ENCODE results near the gene KBTBD7.
"Not testable (repeated sequence)": the region's sequence is repeated elsewhere in the genome, so short reads cannot be mapped to it uniquely, and the experiment has no call there.

The KBTBD7 gene

DNA sequence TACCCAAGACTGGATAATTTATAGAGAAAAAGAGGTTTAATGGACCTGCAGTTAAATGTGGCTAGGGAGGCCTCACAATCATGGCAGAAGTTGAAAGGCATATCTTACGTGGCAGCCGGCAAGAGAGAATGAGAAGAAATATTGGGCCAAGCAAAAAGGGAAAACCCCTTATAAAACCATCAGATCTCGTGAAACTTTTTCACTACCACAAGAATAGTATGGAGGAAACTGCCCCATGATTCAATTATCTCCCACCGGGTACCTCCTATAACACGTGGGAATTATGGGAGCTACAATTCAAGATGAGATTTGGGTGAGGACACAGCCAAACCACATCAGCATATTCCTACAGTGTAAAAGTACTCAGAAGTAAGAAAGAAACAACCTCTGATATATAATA is 4.7 kb upstream of the KBTBD7 start:
- DNase-seq (ENCODE audit: low read depth) = no peak

DNA sequence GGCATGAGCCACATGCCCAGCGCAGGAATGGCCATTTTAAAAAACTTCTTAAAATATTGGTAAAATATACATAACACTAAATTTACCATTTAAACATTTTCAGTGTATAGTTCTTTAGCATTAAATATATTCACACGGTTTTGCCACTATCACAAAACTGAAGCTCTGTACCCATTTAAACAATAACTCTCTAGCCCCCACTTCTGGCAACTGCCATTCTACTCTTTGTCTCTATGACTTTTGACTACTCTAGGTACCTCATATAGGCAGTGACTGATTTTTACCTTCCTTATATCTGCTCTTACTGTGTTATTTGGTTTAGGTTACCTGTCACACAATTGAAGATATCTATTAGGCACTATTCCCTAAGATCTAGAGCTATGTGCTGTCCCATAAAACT is 2.3 kb upstream of the KBTBD7 start:
- no peak for DNase-seq (ENCODE audit: low read depth)

DNA sequence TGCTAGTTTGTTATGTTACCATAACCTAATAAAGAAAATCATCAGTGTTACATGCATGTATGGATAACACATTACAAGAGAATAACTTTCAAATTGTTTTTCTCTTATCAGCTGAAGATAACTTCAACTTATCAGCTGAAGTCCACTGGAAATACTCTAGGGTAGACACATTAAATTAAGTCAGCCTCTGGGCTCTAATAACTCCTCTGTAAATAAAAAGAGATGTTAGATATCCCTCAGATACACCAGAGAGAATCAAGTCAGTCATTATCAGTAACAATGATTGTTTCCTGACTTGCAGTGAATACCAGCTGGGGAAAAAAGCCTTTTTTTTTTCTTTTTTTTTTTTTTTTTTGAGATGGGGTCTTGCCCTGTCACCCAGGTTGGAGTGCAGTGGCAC is 1.6 kb upstream of the KBTBD7 start:
- DNase-seq (ENCODE audit: low read depth) = no peak

DNA sequence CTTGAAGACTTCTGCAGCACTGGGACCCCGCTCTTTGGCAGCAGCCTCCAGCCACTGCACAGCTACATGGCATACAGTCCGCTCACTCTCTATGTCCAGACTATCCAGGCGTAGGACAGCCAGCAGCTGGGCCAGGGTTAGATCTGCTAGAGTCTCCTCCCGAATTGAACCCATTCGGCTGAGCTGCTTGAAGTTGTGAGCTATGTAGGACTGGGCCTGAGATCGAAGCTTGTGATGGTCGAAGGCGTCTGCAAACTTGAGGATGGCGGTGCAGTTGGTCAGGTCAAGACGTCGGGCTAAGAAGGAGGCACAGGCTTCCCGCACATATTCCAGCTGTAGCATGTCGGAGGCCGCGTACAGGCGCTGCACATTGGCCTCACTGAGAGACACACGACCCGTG is 900 bp downstream of the KBTBD7 start:
- no peak for DNase-seq (ENCODE audit: low read depth)

DNA sequence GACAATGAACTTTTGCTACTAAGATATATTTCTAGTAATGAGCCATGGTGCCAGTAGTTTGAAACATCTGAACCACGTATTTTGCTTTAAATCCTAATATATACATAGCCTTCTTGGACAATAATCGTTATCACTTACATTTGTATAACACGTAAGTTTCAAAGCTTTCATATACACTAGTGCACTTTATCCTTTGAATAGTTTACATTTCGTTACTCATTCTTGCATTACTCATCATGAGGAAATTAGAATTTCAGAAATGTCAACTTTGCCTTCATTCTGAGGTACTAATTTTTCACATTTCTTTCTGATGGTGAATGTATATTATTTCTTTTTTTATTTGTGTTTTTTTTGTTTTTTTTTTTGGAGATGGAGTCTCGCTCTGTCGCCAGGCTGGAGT is 5.8 kb downstream of the KBTBD7 start:
- DNase-seq (ENCODE audit: low read depth) = no peak

DNA sequence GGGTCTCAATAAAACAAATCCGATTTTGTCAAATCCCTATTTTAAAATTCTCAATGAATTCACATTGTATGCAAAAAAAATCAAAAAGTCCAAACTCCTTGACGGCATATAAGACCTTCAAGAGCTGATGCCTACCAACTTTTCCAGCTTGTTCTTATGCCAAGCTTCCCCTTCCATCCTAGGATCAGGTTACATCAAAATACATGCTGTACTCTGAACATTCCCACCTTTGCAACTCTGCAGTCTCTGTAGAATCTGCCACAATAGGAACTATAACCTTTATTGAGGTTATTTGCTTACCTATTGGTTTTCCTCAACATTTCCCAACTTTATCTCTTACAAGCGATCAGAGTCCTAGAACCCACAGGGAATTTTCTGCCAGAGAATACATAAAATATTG is 7.9 kb downstream of the KBTBD7 start:
- no peak for DNase-seq (ENCODE audit: low read depth)

DNA sequence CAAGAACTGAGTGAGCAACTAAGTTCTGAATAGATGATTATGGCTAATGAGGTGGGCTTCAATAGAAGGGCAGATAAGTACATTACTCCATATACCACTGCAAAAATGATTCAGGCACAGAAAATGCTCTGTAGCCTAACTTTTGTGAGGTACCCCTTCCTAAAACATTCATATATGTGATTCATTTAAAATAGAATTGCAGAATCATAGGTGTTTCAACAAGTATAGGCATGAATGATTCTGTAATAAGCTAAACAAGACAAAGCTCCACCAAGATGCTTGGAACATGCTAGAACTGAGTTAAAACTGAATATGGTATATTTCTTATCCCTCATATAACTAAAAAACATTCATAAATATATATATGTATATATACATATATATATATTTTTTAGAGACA is 12.1 kb downstream of the KBTBD7 start:
- no peak for DNase-seq (ENCODE audit: low read depth)

DNA sequence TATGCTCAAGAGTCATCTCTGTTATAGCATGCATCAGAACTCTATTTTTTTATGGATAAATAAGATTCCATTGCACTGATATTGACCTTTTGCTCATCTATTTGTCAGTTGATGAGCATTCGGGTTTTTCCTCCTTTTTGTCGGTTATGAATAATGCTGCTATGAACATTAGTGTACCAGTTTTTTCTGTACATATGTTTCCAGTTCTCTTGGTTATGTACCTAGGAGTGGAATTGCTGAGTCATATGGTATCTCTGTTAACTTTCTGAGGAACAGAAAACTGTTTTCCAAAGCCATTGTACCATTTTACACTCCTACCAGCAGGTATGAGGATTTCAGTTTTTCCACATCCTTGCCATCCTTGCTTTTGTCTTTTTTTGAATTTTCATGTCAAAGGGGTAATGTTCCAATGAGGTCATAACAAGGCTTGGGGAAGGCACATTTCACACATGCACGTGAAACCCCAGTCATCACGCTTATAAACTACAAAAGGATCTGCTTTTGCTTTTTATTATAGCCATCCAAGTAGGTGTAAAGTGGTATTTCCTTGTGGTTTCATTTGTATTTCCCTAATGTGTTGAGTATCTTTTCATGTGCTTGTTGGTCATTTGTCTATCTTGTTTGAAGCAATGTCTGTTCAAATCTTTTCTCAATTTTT is 14.6 kb downstream of the KBTBD7 start:
- DNase-seq (ENCODE audit: low read depth) = no peak

DNA sequence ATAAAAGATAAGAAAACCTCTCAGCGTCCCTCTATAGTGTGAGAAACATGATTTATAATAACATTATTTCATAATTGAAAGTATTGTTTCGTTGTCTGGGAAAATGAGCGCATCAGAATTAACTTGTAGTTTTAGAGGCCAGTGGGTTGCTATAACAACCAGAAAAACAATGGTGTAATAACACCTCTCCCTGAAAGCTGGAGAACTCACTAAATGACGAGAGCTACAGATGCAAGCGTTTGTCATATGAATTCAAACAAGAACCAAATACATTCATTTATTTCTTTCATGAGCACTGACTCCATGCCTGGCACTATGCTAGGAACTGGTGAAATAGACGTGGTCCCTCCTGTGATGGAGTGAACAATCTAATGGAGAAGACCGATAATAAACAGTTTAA is 16.3 kb downstream of the KBTBD7 start:
- no peak for DNase-seq (ENCODE audit: low read depth)

DNA sequence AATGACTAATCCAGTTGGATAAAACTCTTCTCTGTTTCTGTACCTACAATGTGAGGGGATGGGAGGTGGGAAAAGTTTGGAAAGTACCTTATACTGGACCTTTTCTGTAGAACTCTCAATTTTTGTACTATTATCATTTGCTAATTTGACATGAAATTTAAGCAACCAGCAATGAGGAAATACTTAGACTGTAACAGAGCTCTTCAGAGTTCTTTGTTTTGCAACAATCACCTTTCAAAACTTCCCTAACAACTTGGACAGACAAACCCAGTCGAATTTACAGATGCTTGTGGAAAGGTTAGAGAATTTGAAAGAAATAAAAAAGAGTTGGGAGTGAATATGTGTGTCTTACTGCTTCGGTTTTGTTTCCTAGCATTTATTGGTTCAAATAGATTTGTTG is 16.8 kb downstream of the KBTBD7 start:
- DNase-seq (ENCODE audit: low read depth) = no peak

DNA sequence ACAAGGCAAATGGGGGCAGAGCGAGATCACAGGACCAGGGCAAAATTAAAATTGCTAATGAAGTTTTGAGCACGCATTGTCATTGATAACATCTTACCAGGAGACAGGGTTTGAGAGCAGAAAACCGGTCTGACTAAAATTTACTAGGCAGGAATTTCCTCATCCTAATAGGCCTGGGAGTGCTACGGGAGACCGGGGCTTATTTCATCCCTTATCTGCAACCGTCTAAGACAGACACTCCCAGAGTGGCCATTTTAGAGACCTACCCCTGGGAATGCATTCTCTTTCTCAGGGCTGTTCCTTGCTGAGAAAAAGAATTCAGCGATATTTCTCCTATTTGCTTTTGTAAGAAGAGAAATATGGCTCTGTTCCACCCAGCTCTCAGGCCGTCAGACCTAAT is 18.8 kb downstream of the KBTBD7 start:
- not testable (repeated sequence) for DNase-seq (ENCODE audit: low read depth)

DNA sequence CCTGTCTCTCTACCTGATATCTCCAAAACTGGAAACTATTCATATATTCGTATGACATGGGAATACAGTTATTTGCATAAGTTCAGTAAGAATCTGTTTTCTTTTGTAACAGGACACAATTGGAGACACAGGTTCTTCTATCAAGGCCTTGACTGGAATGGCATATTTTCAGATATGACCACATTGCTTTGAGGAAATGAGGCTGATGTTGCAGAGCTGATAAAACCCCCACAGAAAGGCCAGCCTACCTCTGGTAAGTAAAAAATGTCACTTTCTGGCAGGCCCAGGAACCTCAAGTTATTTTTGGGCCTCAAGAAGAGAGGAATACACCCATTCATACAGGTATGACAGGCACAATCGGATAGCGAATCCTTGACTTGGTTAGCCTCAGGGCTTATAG is 32.2 kb downstream of the KBTBD7 start:
- no peak for DNase-seq (ENCODE audit: low read depth)

DNA sequence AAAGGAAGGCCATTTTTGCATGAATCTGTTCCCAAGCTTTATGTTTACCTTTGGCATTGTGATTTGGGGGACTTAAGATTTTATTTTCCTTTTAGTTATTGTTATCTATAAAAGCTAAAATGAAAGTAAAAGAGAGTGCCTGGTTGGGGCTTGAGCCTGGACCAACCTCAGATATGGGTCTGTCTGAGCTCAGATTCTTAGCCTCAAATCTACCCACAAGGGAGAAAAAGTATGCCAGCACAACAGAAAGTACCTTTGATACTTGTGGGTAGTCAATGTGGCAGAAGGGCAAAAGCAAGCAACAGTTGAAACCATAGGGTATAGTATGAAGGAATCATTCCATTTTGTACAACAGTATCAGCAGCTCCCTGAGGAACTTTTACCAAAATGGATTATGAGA is 35.2 kb downstream of the KBTBD7 start:
- DNase-seq (ENCODE audit: low read depth) = no peak

DNA sequence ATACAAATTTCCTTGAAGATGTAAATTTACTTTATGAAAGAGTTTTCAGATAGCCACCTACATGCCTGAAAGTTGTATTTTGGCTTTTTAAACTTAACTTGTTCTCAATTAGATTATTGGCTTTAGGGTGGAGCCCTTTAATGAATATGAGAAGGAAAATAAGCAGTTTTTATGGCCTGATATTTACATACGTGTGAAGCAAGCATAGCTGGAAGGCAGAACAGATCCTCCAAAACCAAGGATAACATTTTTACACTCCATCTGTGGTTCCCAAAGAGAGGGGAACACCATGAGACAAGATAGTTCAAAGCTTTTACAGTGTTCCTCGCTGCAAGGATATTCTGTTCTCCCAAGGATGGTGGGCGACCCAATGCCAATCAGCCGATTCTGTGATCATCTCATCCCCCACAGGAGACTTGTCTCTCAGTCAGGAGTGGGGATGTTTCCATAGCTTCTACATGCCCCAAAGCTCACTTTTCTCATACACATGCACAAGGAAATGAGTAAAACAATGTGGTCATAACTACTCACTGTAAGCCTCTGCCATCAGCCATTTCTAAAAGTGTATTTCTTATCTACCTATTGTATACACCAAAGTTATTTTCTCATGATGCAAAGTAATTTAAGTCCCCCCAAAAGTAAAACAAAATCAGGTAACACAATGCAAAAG is 37.2 kb downstream of the KBTBD7 start:
- no peak for DNase-seq (ENCODE audit: low read depth)

DNA sequence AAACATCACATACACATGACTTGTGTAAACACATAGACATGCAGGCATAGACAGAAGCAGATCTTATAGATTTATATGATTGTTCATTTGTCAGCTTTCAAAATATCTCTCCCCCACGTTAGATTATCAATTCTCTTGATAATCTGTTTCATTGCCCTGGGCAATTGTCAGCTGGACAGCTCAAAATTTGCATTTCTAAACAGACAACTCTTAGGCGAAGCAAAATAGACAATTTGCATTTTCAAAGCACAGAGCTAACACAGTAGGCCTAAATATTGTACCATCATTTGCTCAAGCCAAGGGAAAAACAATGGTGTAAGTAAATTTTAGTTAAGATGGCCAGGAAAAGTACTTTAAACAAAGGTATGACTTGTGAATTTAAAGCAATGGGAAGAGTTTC is 37.7 kb downstream of the KBTBD7 start:
- no peak for DNase-seq (ENCODE audit: low read depth)

DNA sequence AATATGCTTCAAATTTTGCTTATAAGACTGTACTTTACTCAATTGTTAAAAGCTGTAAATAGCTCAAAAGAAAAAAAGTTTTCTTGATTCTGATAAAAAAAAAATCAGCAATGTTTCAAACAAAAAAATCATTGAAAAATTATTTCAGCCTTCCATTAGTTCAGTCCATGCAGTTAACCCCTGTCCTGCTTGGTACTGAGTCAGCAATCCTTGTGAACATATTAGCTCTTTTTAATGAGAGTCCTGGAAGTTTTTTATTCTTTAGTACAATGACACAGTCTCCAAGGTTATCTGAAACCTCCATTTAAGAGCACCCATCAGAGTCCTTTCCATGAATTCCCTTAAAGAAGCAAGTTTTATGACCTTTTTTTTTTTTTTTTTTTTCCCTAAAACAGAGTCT is 40.3 kb downstream of the KBTBD7 start:
- no peak for DNase-seq (ENCODE audit: low read depth)

DNA sequence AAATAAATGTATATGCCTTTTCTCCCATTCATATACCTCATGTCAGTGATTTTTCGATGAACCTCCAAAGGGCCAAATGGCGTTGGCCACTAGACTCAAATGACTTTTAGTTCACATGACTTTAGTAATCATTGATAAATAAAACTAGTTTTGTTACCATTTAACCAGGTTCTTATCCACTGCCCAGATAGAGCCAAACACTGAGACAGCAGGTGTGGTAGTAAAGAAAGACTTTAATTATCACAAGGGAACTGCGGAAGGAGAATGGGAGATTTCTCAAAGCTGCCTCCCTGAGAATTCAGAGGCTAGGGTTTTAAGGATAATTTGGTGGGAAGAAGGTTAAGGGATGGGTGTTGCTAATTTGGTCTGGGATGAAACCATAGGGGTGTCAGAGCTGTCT is 42.4 kb downstream of the KBTBD7 start:
- DNase-seq (ENCODE audit: low read depth) = no peak

DNA sequence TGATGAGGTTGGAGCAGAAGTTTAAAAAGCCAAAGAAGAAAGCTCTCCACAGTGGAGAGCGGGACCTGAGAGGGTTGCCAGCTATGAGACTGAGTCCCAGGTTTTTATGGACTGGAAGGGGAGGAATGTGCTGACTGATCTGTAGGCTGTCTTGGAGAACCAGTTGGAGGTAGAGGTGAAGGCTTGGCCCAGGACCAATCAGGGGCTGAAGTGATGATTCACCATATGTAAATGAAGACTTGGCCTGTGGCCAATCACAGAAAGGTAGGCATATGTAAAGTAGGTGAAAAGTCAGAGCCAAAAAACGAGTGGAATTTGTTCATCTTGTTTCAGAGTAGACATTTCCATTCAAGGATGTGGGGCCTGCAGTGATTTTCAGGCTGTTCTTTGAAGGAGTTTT is 44.3 kb downstream of the KBTBD7 start:
- DNase-seq (ENCODE audit: low read depth) = no peak

DNA sequence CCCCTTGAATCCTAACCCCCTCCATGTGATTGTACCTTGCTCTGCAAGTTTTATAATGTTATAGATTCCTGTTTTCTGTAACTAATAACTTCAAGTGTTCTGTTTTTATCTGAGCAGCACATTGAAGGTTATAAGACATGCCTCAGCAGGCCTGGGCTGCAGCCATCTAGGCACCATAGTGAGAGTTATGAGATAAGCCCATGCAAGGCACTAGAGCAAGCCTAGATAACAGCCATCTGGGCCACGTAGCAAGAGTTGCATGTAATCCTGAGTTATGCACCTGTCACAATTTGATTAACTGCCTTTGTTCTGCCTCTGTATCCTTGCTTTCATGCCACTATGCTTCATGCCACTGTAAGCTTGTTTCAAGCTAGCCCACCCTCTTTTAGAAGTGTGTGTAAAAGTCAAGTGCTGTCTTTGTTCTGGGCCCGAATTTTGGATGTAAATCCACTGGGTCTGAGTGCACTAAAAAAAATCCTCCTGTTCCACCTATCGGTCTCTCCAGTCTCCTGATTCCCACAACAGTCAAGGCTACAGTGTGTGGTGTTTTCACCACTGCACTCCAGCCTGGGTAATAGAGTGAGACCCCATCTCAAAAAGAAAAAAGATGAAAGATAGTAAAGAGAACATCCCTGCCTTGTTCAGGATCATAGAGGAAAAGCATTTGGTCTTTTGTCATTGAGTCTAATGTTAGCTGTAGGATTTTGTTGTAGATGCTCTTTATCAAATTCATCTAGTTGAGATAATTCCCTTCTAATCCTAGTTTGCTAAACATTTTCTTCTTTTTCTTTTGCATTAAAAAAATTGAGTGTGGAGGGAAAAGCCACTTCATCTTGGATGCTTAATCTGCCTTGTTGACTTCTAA is 45.7 kb downstream of the KBTBD7 start:
- DNase-seq (ENCODE audit: low read depth) = no peak

DNA sequence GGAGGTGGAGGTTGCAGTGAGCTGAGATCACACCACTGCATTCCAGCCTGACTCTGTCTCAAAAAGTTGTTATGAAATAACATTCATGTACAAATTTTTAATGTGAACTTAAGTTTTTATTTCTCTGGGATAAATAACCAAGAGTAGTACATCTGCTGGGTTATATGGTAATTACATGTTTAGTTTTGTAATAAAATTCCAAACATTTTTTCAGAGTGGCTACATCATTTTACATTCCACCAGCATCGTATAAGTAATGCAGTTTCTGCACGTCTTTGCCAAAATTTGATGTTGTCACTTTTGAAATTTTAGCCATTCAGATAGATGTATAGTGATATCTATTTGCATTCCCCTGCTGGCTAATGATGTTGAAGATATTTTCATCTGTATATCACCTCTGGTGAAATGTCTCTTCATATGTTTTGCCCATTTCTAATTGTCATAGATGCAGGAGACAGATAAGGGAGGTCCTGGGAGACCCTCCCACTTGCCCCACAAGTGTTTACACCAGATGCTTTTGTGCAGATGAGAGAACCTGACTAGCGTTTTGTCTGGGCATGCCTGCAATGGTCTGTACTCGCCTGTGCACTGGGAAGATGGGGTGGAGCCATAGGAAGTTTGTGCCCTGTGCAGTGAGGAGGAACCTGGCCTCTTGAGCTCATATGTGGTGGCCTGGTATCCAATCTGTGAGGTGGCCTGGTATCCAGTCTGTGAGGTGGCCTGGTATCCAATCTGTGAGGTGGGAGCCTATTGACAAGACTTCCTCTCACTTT is 49.0 kb downstream of the KBTBD7 start:
- no peak for DNase-seq (ENCODE audit: low read depth)

DNA sequence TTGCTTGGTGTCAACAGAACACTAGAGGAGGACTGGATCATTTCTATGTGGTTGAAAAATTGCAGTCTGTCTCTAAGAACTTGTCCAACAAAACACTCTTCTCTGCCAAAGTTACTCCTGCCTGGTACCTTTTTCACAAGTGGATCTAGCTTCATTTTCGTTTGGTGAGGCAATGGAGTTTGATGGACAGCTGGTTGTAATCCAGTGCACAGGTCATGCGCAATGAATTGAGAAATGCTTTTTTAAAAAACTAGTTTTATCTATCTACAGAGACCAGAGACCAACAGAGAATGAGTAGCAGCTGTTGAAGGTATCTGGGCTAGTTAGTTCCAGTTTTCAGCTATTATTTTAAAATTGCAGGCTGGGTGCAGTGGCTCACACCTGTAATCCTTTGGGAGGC is 49.8 kb downstream of the KBTBD7 start:
- no peak for DNase-seq (ENCODE audit: low read depth)

Data from activated T-cell treated with anti-CD3 and anti-CD28 coated beads for 1 hour (primary cell).